Fibroblast of skin of scalp (primary cell): Measurements from ENCODE around the gene RAB5A.
"Not testable (repeated sequence)": the region's sequence is repeated elsewhere in the genome, so short reads cannot be mapped to it uniquely, and the experiment has no call there.

ENCODE experiments used
- DNase-seq: peaks from one replicate; pipeline ENCODE4 v3.0.0-alpha.2; 2013

The RAB5A gene

GRCh38 chr3:20028905-20029331, 82.0 kb downstream of the RAB5A start:
- DNase-seq, result no peak

- DNase-seq, result not testable (repeated sequence)
These were observed 85.0 kb downstream of the RAB5A start for GRCh38 chr3:20031939-20032338.
